Kidney glomerular epithelial cell (primary cell): ENCODE measurements around the gene TMEM183A.

Source experiments
- DNase-seq: peaks from one replicate; lab custom pipeline; 2025; lab: John Stamatoyannopoulos, UW

Gene TMEM183A

GRCh38 chr1:203069030-203069747 lies 62.0 kb downstream of the TMEM183A start:
- no peak for DNase-seq

DNA sequence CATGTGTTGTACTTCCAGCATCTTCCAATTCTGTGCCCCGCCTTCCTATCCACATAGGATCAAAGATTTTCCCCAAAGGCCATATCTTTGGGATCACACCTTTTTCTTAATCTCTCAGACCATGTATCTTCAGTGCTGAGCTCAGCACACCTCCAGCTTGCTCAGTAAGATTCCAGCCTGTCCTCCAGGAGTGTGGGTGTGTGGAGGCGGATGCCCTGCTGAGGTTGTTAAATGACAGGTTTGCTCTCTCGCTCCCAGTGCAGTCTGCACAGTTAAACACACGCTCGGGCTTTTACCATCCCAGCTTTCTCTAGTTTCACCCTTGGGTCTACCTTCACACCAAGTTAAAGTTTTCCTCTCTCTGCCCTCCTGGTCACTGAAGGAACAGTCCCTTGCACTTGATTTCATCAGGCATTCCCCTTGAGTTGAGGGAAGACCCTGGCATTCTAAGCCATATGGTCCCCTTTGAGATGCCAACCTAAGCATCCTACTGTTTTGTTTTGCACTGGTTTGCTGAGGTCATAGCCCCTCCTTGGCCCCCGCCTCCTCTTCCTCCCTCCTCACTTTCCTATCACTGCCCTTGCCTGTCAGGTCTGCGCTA lies 64.9 kb downstream of the TMEM183A start:
- DNase-seq, result no peak

DNA sequence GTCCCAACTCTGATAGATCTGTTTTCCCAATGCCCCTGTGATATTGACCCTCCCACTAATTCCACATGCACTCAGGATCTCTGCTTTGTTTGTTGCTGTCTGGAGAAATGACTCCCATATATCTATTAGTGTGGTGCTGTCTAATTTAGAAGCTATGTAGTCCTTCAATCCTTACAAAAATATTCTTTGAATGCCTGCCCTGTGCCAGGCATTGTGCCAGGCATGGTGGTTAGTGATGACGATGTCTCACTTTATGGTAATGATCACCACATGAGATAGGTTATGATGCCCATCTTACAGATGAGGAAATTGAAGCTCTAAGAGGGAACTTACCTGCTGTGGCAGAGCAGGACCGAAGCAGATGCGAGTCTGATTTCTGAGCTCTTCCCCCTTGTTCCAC lies 65.7 kb downstream of the TMEM183A start:
- no peak for DNase-seq

DNA sequence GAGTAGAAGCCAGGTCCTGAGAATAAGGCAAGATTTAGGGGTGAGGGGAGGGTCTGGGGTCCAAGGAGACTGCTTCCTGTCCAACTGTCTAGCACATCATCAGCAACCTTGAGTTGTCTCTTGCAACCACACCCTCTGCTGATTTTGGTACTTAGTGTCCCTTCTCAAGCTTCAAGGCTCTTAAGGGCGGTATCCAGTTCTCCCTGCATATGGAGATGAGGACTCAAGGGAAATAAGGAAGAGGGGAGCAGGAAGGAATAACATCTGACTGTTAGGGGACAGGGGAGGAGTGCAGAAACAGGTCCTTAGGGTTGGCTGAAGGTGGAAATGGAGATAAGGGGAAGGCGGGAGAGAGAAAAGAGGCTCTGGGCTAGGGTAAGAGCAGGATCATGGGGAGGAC lies 66.3 kb downstream of the TMEM183A start:
- no peak for DNase-seq
